Ramos (cell line): ENCODE data around the gene RYR1.

Experiments
- in situ Hi-C: fragments of 300-500 bp; cut with MboI; formaldehyde crosslinking; loops from one replicate; pipeline ENCODE4 v1.14.3; 2022; ENCODE audit warnings: low sequenced_read_pairs; ENCODE audit not compliant: unreplicated experiment

Gene RYR1

DNA sequence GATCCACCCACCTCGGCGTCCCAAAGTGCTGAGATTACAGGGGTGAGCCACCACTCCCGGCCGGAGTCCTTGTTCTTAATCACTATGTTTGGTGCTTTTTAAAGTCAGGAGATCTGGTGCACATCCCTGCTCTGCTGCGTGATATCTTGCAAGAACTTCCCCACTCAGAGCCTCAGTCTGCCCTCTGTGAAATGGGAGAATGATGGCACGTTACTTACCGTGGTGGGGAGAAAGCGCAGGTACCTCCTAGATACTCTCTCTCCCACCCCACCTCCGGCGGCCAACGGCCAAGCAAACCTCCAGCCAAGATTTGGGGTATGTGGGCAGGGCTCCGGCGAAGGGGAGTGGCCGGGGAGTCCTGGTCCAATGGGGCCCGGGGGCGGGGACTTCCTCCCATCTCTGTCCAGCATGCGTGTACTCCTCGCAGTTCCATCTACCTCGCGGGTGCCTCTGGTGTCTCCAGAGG, at the start of gene RYR1:
Gene RYR1, plus strand, starts transcription at position 424 of the 466 bp plus-strand sequence. CDS start 139 bp downstream, outside the sequence.
- in situ Hi-C loops = no loop called here

DNA sequence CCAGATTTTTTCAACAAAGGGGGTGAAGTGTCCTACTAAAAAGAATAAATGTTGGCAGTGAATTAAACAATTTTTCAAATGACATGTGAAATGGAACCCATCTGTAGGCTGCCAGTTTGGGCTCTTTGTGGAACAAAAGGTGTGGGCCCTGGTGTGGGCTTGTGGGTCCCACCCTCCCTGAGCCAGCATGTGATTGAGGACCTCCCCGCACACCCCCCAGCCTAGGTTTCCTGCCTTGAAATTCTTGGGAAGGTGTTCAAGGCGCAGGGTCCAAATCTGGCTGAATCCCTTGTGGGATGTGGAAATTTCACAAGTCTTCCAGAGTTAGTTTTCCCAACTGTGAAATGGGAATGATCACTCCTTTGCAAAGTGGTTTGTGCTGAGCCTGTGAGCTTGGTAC, 49.7 kb upstream of the RYR1 start:
- in situ Hi-C loops = no loop called here

DNA sequence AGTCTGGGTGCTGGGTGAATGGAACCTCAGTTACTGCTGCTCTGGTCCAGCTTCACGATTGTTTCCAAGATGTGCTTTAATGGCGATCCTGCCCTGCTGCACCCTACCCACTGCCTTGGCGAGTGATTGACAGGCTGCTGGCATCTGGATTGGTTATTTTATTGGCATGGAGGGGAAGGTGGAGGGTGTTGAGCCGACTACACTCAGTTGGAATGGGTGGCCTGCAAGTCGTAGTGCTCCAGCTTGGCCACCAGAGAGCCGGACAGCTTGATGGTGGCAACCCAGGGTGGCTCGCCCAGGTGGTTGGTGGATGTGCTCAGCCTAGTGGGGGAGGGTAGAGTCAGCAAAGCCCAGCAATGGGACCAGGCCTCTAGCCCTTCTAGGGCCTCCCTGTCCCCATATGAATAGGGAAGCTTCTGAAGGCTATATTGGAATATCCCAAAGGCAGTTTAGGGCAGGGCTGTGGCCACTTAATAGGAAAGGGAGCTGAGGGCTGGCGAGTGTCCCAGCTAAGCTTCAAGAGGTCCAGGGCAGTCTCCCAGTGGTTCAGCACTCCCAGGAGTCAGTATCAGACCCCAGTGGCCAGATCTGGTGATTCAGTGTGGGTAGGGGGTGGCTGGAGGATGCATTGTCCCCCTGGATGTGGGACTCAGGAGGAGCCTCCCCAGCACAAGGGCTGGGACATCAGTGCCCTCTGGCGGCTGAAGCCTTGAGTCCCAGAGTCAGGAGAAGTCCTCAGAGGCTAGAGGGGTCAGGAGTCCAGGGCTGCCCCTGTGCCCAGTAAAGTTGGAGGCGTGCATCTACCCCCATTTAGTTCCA, 49.1 kb upstream of the RYR1 start:
- in situ Hi-C loops = no loop called here

DNA sequence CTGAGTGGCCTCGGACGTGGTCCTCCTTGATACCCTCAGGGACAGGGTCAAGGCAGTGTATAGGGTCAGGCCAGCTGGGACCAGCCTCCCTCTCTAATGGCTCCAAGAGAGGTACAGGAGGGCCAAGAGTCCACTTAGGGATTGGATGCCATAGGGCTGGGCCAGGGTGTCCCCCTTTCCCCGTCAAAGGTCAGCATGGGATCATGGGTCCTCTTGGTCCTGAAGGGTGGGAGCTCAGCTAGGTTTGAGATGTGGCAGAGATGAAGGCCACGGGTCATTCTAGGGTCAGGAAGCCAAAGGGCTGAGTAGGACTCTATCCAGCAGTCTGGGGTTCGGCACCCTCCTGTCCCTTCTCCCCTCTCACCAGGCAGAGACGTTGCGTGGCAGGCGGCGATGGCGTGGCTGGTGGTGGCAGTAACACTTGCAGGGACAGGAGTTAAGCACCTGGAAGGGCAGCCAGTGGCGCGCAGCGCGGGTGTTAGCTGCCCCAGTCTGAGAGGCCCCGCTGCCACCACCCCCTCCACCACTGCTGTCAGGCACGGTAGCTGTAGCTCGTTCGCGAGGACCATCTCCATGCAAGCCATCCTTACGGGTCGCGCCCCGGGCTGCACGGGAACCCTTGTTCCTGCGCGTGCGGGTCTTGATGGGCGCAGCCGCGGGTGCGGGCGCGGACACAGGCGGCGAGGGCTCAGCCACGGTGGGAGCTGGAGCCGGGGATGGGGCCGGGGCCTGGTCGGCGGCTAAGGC, 48.3 kb upstream of the RYR1 start:
- in situ Hi-C loops = no loop called here

DNA sequence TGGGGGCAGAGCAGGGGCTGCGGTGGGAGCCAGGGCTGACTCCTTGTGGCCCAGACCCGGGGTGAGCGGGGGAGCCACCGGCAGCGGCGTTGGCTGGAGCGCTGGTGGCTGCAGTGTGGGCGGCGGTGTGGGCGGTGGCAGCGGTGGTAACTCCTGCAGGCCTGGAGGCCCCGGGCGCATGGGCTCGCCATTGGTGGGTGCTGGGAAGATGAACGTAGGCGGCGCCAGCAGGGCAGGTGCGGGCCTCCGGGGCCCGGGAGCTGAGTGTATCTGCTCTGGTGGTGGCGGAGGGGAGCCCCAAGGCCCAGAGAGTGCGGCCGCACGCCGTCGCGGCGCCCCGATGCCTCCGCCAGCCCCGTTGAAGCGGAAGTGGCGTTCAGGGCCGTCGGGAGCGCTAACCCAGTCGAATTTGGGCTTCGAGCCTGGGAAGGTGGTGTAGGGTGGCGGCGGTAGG, 47.7 kb upstream of the RYR1 start:
- in situ Hi-C loops = no loop called here

DNA sequence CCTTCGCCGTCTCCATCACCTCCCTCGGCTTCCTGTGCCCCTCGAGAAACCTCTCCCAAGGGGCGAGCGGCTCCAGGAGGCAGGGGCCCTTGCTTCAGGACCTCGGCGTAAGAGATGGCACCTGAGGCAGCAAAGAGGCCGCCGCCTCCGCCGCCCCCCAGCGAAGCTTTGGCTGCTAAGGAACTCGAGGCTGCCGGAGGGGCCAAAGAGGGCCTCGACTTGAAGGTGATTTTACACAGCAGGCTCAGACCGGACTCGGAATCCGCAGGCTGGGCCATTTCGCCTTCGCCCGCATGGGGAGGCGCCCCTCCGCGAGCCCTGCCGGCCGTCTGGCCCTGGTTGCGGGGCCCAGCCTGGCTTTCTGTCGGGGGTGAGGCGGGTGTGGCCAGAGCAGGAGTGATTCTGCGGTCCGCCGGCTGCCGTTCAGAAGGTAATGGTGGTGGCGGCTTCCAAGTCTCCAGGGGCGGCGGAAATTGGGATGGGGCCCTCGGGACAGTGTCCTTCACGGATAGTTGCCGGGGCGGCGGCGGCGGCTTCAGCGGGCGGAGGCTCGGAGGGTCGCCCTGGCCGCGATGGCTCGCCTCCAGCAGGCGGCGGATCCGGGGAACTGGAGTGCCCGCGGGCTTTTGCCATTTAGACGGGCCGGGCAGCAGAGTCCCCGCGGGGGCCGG, 47.1 kb upstream of the RYR1 start:
- in situ Hi-C loops = no loop called here

DNA sequence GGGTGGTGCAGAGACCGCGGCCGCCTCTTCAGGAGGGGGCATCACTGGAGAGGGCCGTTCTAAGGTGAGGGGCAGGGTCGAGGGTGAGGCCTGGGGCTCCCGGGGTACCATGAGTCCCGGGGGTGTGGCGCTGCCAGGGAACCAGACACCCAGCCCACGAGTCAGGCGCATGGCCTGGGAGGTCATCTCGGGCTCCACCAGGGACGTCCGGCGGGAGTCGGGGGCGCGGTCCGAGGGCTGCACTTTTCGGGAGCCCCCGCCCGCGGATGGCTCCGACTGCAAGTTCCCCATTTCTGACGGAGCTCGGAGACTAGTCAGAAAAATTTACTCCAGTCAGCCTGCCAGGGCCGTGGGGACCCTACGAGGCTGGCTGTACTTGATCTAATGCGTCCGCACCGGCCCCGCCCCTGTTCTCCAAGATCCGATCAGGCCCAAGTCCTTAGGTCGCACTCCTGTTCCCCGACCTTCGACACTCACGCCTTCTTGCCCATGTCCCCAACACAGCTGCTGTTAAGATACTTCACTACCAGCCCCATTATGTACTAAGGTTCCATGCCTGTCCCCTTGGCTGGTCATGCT, 46.4 kb upstream of the RYR1 start:
- in situ Hi-C loops = no loop called here

DNA sequence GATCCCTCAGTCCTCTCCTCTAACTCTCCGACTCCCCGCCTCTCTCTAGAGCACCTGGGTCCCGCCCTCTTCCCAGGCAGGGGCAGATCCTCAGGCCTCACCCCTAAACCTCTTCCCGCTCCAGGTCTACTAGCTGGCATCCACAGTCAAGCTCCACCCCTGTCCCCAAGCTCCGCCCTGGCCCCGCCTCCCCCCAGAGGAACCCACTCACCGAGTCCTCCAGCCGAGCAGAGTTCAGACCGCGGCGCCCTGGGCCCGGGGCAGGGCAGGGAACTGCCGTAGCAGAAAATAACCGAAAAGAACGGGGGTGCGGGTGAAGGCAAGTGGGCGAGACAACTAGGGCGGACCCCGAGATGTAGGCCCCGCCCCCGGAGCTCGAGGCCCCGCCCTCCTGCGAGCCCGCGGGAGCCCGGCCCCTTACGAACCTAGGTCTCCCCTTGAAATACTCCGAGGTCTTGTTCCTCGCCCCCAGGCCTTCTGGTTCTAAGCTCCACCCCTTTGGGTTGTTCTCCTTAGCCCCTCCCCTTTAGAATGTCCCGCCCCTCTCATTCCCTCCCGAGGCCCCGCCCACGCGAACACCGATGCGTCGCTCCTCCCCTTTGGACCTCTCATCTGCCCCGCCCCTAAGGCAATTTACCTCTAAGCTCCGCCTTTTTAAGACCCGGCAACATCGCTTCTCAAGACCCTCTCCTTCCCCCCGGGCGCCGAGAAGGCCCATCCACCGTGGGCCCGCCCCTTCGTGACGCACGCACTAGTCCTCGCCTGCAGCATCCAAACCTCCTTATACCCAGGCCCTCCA, 45.7 kb upstream of the RYR1 start, which contains the start of gene GGN:
Gene GGN, minus strand, starts transcription at position 485 of the 799 bp plus-strand sequence. CDS start 773 bp downstream, outside the sequence.
- in situ Hi-C loops = no loop called here

DNA sequence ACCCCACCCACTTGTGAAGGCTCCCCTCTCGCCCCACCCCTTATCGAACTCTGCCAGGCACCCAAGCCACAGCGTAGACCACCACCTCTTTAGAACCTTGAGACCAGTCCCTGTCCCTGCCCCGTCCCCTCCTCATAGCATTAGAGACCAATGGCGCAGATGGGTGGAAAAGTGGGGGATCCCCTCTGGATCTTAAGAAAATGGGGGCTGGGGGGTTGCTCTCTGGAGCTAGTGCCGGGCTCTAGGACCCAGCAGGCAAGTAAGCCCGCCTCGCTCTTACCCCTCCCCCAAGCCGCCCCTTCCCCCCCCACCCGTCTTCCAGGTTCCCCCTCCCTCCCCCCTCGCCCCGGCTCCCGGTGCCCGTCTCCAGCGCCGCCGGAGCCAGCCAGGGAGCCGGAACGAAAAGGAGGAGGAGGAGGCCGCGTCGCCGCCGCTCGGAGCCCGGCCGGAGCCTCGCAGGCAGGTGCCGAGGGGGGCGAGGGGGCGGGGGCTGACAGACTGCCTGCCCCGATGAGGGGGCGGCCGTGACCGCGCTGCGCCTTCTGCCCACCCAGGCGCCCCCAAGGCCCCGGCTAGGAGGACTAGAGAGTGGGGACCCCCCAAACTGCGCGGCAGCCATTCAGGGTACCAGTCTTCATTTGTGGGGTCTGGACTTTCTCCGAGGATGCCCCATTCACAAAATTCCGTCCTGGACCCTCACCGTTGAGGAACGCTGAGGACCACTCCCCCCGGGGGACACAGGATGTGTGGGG, 45.0 kb upstream of the RYR1 start, which contains the start of gene SPRED3:
Gene SPRED3, plus strand, starts transcription at position 349 of the 752 bp plus-strand sequence. CDS start 1,606 bp downstream, outside the sequence.
- in situ Hi-C loops = no loop called here

DNA sequence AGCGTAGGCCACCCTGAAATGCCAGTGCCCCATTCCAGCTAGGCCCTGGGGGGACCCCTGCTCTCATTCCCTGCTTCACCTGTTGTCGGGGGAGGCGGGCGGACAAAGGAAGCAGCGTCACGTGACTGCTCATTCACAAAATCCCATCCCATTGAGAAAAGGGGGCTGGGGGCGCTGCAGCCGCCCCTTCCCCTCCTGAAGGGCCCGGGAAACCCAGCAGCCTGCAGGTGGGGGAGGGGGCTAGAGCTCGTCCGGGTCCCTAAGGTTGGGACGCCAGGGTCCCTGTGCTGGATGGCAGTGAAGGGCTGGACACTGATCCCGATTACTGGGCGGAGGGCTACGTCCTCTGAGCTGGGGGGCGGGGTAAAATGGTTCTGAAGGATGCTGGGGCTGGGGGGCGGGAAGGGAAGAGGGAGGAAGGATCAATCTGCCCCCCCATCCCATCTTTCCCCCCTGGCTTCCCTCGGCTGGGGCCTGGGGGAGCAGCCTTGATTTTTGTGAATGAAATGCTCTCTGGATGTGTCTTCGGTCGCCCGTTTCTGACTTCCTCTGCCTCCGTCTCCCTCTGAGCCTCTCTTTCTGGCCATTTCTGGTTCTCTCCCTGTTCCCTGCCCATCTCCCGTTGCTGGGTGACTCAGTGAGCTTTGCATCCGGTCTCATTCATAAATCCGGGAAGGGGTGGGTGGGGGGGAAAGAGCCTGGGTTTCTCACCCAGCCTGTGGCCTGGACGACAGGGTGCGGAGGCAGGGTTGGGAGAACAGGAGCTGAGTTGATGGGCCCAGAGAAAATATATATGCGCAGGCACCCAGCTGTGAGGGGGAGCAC, 44.2 kb upstream of the RYR1 start:
- in situ Hi-C loops = no loop called here

DNA sequence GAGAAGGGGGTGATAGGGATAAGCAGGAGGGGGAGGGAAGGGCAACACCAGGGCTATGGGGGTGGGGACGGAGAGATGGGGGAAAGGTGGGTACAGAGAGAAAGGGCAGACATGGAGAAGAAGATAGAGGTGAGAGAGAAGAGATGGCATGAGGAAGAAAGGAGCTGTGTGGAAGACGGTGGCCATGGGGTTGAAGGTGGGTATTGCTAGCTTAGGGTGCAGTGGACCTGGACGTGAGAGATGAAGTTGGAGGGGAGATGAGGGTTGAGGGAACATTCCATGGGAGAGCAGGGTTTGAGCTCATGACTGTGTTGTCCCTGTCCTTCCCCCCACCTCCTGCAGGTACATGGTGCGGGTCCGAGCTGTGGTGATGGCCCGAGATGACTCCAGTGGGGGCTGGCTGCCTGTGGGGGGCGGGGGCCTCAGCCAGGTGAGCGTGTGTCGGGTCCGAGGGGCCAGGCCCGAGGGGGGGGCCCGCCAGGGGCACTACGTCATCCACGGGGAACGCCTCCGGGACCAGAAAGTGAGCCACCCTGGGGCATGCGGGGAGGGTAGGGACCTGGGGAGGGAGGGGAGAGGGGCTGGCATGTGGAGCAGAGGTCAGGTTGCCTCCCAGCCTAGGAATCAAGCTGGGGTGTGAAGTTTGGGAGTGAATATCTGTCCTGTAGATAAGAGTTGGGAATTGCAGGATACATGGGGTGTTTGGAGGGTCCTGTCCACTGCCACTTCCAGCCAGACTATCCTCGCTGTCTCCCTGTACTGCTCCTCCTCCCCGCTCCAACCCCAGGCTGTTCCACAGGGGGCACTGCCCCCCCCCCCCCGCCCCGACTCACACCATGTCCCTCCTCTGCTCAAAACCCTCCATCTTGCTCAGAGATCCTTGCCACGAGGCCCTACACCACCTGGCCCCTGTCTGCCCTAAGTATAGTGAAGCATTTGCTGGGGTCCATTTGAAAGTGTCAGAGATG, 43.2 kb upstream of the RYR1 start:
- in situ Hi-C loops = no loop called here

DNA sequence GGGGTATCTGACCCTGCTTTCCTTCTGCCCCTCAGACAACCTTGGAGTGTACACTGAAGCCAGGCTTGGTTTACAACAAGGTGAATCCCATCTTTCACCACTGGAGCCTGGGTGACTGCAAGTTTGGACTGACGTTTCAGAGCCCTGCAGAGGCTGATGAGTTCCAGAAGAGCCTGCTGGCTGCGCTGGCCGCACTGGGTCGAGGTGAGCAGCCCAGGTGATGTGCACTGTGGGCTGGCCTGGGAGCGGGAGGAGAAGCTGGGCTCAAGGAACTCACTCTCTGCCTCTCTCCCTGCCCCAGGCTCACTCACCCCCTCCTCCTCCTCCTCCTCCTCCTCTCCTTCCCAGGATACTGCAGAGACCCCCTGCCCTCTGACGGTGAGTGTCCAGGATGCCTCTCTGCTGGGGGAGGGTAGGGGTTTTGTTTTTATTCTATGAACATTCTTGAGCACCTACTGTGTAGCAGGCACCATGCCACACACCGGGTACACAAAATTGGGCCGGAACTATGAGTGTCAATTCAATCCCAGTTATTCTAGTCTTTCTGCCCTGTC, 41.5 kb upstream of the RYR1 start:
- in situ Hi-C loops = no loop called here

DNA sequence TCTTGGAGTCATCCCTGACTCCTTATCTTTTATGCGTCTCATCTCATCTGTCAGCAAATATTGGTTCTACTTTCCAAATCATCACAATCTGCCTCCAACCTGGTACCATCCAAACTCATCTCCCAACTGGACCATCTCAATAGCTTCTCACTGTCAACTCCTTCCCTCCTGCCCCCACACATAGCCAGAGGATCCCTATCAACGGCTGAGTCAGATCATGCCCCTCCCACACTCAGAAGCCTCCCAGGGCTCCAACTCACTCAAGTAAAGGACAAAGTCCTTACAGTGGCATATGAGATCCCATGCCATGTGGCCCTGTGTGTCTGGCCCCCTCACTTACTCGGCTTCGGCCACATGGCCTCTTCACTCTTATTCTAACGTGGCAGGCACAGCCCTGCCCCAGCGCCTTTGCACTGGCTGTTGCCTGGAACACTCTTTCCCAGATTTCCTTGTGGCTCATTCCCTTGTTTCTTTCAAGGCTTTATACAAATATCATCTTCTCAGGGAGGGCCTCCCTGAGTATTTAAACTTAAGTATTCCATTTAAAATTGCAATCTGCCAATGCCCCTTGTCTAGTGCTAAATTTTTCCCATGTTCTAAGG, 40.7 kb upstream of the RYR1 start:
- in situ Hi-C loops = no loop called here

DNA sequence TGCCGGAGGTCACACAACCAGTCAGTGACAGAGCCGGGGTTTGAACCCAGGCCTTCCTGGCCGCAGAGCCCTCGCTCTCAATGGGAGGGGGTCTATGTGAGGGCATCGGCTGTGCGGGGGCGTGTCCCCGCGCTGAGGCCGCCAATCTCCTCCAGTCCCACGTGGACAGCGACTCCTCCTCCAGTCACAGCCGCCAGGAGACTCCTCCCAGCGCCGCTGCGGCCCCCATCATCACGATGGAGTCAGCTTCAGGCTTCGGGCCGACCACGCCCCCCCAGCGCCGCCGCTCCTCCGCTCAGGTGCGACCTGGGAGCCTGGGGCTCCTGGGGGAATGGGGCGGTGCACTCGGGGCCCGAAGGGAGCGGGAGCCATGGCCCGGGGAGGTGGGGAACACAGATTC, 39.0 kb upstream of the RYR1 start:
- in situ Hi-C loops = no loop called here

DNA sequence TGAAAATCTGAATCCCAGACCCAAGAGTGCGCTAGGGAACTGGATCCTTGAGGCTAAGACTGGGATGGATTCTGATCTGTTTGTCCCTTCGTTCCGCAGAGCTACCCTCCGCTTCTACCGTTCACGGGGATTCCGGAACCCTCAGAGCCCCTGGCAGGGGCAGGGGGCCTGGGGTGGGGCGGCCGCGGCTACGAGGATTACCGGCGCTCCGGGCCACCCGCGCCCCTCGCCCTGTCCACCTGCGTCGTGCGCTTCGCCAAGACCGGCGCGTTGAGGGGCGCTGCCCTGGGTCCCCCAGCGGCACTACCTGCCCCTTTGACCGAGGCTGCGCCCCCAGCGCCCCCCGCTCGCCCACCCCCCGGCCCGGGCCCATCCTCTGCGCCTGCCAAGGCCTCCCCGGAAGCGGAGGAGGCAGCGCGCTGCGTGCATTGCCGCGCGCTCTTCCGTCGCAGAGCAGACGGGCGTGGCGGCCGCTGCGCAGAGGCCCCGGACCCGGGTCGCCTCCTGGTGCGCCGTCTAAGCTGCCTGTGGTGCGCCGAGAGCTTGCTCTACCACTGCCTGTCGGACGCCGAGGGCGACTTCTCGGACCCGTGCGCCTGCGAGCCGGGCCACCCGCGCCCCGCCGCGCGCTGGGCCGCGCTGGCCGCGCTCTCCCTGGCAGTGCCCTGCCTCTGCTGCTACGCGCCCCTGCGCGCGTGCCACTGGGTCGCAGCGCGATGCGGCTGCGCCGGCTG, 37.9 kb upstream of the RYR1 start:
- in situ Hi-C loops = no loop called here
